Left ventricle myocardium superior (tissue), 1 donor: ENCODE results near the gene RIOK3. TPM values are rescaled to one million over a fixed set of nuclear protein-coding genes. Genes with fewer than 3 reads are reported as not detected.
"Not testable (repeated sequence)": the region's sequence is repeated elsewhere in the genome, so short reads cannot be mapped to it uniquely, and the experiment has no call there.

ENCODE experiments used
- ATAC-seq: fragments of 200-7000 bp; cut with Tn5 transposase; one replicate; pipeline ENCODE4 v1.9.1; 2020; ENCODE audit warnings: mild to moderate bottlenecking, moderate library complexity
- DNase-seq: peaks from one replicate; pipeline ENCODE4 v3.0.0-alpha.2; 2020
- intact Hi-C: fragments of 100-400 bp; cut with micrococcal nuclease; formaldehyde crosslinking; loops from one replicate; pipeline ENCODE4 v1.11.0; 2022
- long read RNA-seq: library from polyadenylated mRNA; unstranded; transcript quantifications from one replicate; pipeline ENCODE4 v2.0.0, GENCODE V29; 2021
- total RNA-seq: library from RNA; stranded (reverse); fragmentation: NEBNext Ultra II Directional; extraction: Animal tissue kit (Norgen Biotek cat#: 25700); gene quantifications from one replicate; pipeline ENCODE4 v1.2.1, GENCODE V29; 2021
- donor health status: DM: no; HTN: yes; CAD: no; lungs with severe emphysema.

Gene RIOK3, protein sequence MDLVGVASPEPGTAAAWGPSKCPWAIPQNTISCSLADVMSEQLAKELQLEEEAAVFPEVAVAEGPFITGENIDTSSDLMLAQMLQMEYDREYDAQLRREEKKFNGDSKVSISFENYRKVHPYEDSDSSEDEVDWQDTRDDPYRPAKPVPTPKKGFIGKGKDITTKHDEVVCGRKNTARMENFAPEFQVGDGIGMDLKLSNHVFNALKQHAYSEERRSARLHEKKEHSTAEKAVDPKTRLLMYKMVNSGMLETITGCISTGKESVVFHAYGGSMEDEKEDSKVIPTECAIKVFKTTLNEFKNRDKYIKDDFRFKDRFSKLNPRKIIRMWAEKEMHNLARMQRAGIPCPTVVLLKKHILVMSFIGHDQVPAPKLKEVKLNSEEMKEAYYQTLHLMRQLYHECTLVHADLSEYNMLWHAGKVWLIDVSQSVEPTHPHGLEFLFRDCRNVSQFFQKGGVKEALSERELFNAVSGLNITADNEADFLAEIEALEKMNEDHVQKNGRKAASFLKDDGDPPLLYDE
- total RNA-seq, result 54.8 TPM
- long read RNA-seq, full-length matches to known transcripts, result 144 of 168 reads
- long read RNA-seq, partial matches to known transcripts, result 16 of 168 reads
- long read RNA-seq, other reads (novel, unspliced or antisense), result 8 of 168 reads

DNA sequence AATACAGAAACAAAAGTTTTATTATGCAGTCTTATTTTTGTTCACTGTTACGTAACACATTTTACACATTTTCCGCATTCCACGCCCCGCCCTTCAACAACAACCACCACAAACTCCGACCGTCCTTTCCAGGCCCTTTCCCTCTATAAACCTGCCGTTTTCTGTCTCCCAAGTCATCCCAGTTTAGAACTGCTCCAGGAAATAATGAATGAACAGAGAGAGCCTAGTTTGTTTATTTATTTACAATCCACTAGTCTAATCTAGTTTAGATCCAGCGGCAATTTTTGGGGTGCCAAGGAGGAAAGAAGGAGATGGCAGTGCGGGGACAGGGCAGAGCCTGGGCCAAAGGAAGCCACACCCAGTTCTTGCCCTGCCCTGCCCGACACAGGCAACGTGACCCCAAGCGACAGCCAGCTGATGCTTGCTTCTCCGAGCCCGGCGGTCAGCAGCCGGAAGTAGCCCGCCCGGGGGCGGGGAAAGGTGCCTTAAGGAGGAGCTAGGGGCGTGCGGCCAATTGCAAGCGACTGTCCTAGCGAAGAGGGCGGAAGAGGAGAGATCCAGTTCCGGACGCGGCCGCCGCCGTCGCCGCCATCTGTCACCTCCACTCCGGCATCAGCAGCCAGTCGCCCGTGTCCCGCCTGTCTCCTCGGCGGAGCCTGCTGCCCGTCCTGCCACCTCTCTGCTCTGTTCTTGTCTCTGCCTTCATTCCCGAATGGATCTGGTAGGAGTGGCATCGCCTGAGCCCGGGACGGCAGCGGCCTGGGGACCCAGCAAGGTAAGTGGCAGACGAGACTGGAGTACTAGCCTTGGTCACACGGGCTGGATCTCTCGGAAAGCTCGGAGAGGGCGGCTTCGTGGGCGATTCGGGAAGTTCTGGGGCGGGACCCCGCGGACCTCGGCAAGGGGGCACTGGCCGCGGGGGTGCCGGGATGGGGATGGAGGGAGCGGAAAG lies at the start of gene RIOK3:
RIOK3 (plus strand) TSS at position 560 of the 952 bp plus-strand sequence; CDS start at position 713, 153 bp downstream.
- intact Hi-C loops, result no loop called here
- peak; percentile 99 for ATAC-seq

GRCh38 chr18:23403310-23403709 lies 49.8 kb upstream of the RIOK3 start:
- no peak for DNase-seq
- intact Hi-C loops, result no loop called here
- no peak for ATAC-seq

More for the DNA sequence above, at the start of gene RIOK3:
- peak; percentile 99 for DNase-seq

DNA sequence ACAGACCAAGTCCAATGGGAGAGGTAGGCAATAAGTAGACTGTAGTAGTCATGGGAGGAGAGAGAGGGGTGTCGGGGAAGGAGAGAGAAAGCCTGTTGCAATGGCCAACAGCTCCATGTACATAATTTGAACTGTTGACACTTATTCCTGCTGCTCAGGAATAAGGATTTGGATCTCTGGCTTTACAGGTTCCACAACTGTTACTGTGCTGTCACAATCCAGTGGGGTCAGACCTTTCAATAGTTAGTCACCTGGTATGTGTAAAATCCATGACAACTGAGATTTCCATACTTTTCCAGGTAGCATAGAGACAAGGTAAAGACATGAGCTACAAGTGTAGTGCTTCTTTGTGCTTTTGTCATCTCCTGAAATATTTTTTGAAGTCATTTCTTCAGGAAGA lies 47.5 kb upstream of the RIOK3 start:
- no peak for ATAC-seq
- DNase-seq, result no peak
- intact Hi-C loops, result no loop called here

DNA sequence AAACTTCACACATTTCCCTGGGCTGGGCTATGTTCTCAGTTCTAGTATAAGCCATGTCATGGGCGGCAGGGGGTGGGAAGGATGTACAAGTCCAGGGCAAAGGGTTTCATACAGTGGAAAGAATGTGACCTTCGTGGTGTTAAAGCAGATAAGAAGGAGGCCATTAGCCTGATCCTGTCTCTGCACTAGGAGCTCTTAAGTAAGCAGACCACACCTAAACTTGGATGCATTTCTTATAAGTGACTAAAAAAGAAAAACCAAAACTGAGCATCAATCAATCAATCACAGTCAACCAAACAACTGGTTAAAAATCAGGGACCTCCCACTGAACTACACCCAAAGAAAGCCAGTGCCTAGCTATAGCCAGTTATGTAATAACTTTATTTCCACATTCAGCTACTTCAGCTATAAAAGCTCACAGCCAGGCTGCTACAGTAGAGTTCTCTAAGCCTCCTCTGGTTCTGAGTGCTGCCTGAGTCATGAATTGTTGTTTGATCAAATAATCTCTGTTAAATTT lies 46.8 kb upstream of the RIOK3 start:
- ATAC-seq, result peak; percentile 65
- intact Hi-C loops, result no loop called here
- DNase-seq, result no peak

GRCh38 chr18:23412351-23412964 lies 40.6 kb upstream of the RIOK3 start:
- DNase-seq (no peak), ATAC-seq (no peak)
- intact Hi-C loops, result no loop called here

- ATAC-seq, result no peak
- intact Hi-C loops, result no loop called here
- DNase-seq, result no peak
These were observed 37.6 kb upstream of the RIOK3 start for GRCh38 chr18:23415515-23415914.

GRCh38 chr18:23416298-23416697 lies 36.8 kb upstream of the RIOK3 start:
- intact Hi-C loops, result no loop called here
- DNase-seq, result no peak
- ATAC-seq, result peak; percentile 54

- intact Hi-C loops, result no loop called here
- DNase-seq, result no peak
- no peak for ATAC-seq
These were observed 31.8 kb upstream of the RIOK3 start for GRCh38 chr18:23421277-23421676.

DNA sequence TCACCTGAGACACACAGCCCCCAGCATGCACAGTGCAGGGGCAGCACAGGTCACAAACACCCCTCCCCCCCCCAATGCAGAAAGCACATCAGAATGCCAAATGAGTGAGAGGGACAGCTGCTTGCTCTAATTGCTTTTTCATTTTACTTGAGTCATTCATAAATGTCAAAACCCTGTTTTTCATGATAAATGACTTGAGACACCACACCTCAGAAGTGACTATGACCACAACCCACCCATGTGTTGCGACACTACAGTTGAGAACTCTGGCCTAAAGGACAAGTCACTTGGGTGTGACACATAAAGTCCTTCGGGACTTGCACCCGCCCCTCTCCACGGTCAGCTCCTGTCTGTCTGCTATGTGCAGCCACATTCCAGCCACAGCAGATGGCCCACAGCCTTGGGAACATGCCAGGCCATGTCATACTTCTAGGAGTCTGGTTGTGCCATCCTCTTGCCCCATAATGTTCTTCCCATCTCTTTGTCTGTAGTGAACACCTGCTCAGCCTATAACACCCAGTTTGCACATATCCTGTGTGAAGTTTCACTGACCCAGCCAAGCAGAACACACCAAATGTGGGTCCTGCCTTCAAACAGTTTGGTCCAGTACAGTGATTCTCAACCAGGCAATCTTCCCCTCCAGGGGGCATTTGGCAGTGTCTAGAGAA lies 30.2 kb upstream of the RIOK3 start:
- ATAC-seq (peak; percentile 57), DNase-seq (peak; percentile 56)
- intact Hi-C loops, result no loop called here

- ATAC-seq (no peak), DNase-seq (no peak)
- intact Hi-C loops, result no loop called here
These were observed 28.5 kb upstream of the RIOK3 start for GRCh38 chr18:23424616-23425015.

DNA sequence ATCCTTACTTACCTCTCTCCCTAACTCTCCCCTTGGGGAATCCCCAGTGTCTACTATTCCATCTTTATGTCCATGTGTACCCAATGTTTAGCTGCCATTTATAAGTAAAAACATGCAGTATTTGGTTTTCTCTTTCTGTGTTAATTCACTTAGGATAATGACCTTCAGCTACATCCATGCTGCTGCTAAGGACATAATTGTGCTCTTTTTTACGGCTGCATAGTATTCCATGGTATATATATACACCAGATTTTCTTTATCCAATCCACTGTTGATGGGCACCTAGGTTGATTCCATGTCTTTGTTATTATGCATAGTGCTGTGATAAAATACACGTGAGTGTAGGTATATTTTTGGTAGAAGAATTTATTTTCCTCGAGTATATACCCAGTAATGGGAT lies 24.3 kb upstream of the RIOK3 start:
- DNase-seq (no peak), ATAC-seq (no peak)
- intact Hi-C loops, result no loop called here

DNA sequence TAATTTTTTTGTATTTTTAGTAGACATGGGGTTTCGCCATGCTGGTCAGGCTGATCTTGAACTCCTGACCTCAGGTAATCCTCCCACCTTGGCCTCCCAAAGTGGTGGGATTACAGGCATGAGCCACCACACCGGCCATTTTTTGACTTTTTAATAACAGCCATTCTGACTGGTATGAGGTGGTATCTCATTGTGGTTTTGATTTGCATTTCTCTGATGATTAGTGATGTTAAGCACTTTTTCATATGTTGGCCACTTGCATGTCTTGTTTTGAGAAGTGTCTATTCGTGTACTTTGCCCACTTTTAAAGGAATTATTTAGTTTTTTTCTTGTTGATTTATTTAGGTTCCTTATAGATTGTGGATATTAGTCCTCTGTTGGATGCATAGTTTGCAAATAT lies 23.5 kb upstream of the RIOK3 start:
- intact Hi-C loops, ATAC-seq, DNase-seq: not testable (repeated sequence)

DNA sequence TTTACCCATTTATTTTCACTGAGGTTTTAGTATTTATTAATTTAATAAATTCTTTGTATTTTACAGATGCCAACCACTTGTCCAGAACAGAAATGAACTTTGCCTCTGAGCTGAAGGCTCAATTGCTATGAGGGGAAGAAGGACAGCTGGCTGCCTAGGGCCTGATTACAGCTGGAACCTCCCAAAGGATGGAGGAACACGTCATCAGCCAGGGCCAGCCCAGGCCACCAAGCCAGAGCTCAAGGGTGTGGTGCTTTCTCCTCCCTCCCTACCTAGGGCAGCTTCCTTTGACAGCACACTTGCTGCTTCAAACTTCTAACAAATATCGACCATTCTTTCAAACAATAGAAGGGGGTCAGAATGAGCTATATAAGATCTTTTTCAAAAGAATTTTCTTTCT lies 19.7 kb upstream of the RIOK3 start:
- peak; percentile 76 for ATAC-seq
- intact Hi-C loops, result no loop called here

DNA sequence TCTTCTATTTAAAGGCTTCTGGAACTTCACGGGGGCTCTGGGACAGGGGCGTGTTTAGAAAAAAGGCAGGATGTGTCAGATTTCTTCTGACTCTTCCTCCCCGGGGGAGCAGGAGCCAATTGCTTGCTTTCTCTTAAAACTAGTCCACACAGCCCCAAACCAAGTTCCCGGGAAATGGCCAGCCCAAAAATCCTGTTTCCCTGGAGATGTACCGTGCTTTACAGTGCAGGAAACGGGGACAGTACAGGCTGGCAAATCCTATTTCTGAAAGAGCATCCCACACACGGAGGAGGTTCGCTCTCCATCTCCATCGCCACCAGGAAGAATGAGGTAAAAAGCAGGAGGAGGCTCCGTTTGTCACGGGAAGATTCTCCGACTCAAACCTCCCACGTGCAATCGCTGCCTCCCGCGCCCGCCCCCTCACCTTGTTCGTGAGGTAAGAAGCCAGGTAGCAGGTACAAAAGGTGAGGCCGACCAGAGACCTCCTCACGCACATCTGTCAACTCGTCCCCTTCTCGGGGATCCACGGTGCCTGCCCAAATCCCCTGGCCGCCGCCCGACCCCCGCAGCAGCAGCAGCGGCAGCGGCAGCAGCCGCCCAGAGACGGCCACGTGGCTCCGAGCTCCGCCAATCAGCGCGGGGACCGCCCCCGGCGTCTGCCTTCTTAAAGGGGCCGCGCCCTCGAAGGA lies 15.6 kb upstream of the RIOK3 start:
- intact Hi-C loops, result no loop called here
- DNase-seq, result peak; percentile 92
- peak; percentile 97 for ATAC-seq

More for the DNA sequence above, 19.7 kb upstream of the RIOK3 start:
- peak; percentile 45 for DNase-seq

- no peak for ATAC-seq
- DNase-seq, result no peak
These were observed 15.1 kb upstream of the RIOK3 start for GRCh38 chr18:23438046-23438377.

GRCh38 chr18:23438608-23439366 lies 14.3 kb upstream of the RIOK3 start:
- ATAC-seq, result no peak
- intact Hi-C loops, result no loop called here
- DNase-seq, result no peak

More at GRCh38 chr18:23438046-23438377, 15.1 kb upstream of the RIOK3 start:
- intact Hi-C loops, result no loop called here

GRCh38 chr18:23440131-23440530 lies 13.0 kb upstream of the RIOK3 start:
- DNase-seq (no peak), ATAC-seq (no peak)
- intact Hi-C loops, result no loop called here
